HG03108 (cell line): Measurements from ENCODE around the gene TRIM7.
"Not testable (repeated sequence)": the region's sequence is repeated elsewhere in the genome, so short reads cannot be mapped to it uniquely, and the experiment has no call there.

Source experiments
- ATAC-seq: cut with Tn5 transposase; IDR thresholded peaks from one replicate; pipeline ENCODE4 v1.9.1; 2021; ENCODE audit warnings: moderate library complexity; ENCODE audit not compliant: unreplicated experiment

Gene TRIM7

DNA sequence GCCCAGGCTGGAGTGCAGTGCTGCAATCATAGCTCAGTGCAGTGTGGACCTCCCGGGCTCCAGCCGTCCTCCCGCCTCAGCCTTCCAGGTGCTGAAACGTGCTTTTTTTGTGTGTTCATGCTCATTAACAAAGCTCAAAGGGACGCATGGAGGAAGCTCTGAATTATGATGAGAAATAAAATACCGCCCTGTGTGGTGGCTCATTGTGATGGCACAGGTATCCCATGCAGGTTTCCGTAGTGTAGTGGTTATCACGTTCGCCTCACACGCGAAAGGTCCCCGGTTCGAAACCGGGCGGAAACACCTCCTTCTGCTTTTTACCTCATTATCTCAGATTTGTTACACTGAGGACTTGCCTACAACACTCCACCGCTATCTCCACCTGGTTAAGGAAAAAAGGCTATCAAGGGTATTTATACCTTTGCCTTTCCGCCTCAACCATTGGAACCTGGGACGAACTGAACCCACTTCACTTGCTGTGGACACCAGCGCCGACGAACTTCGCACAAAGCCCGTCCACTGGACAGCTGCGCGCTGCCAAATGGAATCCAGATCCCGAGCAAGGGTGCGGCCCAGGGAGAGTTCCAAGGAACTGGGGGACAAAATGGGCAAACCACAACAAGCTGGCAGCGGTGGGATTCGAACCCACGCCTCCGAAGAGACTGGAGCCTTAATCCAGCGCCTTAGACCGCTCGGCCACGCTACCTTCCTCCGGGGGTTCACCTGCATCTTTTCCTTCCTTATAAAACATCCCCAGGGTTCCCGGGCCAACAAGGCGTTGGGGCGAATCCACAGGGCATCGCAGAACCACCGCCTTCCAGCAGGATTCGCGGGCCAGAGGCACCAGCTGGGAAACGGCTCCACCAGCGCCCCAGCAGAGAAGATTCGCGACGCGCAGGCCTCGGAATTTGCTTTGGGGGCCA is 31.3 kb downstream of the TRIM7 start:
- ATAC-seq: peak; percentile 37

DNA sequence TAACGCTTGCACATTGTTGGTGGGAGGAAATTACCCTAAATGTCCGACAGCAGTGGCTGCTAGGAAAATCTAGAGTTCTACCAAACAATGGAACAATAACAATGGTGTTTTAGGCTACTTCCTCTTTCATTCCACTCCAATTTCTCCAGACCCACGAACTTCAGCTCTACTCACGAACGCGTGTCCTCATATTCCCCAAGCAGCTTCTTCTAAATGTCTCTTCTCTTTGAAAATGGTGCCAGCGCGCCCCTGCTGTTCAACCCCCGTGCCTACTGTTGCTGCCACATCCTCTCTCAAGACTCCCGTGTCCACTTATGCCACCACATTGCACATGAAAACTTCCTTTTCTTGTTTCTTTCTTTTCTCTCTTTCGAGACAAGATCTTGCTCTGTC is 32.0 kb downstream of the TRIM7 start:
- ATAC-seq: peak; percentile 43

DNA sequence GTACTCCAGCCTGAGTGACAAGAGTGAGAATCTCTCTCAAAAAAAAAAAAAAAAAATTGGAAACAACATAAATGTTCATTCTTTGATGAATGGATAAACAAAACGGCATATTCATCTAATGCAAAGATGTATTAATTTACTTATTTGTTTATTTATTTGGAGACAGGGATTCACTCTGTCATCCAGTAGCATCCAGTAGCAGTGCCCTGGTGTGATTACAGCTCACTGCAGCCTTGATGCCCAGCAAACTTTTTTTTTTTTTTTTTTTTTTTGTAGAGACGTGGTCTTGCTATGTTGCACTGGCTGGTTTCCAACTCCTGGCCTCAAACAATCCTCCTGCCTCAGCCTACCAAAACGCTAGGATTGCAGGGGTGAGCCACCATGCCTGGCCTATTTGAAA is 33.2 kb downstream of the TRIM7 start:
- ATAC-seq: no peak

DNA sequence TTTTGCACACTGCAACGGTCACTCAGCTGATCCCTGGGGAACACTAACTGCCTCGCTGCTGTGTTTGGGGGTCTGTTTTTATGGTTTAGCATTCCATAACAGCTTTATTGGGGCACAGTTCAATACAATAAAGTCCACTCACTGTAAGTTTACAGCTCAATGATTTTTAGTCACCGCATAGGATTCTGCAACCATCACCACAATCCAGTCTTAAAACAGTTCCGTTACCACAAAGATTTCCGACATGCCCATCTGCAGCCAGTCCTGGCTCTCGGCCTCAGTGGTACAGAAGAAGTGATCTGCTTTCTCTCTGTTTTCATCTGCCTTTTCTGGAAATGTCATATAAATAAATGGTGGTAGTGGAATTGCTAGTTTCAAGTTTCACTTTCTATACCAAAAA is 34.0 kb downstream of the TRIM7 start:
- no peak for ATAC-seq

DNA sequence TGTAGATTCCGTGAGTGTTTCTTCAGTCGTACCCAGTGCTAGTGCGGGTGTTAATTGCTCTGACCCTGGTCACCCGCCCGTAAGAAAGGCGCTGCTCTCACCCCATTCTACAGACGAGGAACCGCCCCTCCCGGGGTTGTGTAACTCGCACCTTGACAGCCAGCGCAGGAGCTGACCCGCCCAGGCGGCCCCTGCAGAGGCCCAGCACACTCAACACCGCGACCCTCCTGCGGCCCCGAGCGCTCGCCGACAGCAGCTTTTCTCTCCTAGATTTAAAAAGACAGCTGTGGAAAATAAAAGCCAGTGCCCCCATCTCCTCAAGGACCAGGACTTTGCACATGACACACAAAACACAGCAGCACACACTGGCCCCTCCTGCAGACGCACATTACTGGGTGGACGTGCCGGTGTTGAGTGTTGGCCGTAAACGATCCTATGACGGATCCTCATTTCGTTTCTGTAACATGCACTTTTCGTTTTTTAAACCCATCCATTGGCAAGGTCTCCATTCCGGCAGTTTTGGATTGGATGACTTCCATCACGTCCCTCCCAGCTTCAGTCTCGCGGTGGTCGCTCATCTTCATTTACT is 34.7 kb downstream of the TRIM7 start:
- no peak for ATAC-seq

DNA sequence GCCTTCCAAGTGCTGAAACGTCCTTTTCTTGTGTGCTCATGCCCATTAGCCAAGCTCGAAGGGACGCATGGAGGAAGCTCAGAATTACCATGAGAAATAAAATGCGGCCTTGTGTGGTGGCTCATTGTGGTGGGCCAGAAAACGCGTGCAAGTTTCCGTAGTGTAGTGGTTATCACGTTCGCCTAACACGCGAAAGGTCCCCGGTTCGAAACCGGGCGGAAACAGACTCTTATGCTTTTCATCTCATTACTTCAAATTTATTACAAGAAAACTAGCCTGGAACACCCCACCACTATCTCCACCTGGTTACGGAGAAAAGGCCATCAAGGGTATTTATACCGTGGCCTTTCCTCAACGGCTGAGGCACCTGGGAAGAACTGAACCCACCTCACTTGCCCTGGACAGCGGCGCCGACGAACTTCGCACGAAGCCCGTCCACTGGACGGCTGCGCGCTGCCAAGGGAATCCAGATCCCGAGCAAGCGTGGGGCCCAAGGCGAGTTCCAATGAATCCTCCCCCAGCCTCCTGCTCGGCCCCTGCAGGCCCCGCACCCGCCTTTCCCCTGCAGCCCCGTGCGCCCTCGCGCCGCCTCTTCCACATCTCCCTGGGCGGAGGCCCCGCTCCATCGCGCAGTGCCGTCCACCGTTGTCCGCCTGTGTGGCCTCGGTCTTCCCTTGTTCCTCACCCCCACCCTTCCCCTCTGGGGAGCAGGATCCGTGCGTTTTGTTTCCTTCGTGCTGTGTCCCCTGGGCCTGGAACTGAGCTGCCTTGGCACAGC is 35.3 kb downstream of the TRIM7 start:
- not testable (repeated sequence) for ATAC-seq

DNA sequence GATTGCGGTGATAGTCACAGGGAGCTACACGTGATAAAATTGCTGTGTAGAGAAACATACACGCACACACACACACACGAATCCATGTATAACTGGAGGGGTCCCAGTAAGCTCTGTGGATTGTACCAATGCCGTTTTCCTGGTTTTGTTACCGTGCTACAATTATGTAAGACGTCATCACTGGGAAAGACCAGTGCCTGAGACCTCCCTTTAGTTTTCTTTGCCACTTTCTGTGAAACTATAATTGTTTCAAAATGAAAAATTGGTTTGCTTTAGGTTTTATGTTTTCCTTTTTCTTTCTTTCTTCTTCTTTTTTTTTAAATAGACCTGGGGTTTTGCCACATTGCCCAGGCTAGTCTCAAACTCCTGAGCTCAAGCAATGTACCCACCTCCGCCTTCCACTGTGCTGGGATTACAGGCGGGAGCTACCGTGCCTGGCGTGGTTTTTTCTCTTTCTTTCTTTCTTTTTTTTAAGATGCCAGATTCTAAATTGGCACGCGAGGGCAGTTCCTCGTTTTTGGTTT is 36.3 kb downstream of the TRIM7 start:
- ATAC-seq: no peak

DNA sequence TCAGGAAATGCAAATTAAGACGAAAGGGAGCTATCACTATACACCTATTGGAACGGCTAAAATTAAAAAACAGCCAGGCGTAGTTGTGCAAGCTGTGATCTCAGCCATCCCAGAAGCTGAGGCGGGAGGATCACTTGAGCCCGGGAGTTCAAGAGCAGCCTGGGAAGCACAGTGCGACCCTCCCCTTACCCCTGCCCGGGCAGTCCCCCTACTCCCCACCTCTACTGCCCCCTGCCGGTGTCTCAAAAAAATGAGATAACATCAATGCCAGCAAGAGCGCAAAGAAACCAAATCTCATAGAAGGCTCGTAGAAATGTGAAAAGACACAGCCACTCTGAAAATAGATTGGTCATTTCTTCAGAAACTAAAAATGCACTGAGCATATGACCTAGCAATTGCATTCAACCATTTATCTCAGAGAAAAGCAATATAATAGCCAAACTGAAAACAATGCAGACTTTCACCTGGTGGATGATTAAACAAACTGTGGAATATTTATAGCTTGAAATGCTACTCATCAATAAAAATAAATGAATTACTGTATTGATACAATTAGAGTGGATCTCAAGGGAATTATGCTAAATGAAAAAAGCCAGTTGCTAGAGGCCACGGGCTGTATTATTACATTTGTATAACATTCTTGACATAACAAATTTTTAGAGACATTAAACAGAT is 37.0 kb downstream of the TRIM7 start:
- ATAC-seq: no peak

DNA sequence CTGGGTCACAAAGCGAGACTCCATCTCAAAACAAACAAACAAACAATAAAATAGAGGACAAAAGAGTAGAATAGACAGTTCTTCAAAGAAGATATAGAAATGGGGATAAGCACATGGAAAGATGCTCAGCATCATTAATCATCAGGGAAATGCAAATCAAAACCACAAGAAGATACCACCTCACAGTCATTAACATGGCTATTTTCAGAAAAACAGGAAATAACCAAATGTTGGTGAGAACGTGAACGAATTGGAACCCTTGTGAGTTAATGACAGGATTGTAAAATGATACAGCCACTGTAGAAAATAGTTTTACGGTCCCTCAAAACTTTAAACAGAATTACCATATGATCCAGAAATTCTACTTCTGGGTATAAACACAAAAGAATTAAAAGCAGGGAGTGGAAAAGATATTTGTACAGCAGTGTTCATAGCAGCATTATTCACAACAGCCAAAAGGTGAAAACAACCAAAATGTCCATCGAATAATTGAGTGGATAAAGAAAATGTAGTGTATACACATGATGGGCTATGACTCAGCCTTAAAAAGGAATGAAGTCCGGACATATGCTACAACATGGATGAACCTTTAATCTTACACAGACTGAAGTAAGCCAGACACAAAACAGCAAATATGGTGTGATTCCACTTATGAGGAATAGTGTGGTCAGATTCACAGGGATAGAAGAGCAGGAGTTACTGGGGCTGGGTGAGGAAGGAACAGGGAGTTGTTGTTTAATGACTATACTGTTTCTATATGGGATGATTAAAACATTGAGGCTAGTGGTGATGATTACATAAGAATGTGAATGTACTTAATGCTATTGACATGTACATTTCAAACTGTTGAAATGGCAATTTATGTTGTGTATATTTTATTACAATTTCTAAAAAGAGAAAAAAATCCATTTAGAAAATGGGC is 37.9 kb downstream of the TRIM7 start:
- no peak for ATAC-seq

DNA sequence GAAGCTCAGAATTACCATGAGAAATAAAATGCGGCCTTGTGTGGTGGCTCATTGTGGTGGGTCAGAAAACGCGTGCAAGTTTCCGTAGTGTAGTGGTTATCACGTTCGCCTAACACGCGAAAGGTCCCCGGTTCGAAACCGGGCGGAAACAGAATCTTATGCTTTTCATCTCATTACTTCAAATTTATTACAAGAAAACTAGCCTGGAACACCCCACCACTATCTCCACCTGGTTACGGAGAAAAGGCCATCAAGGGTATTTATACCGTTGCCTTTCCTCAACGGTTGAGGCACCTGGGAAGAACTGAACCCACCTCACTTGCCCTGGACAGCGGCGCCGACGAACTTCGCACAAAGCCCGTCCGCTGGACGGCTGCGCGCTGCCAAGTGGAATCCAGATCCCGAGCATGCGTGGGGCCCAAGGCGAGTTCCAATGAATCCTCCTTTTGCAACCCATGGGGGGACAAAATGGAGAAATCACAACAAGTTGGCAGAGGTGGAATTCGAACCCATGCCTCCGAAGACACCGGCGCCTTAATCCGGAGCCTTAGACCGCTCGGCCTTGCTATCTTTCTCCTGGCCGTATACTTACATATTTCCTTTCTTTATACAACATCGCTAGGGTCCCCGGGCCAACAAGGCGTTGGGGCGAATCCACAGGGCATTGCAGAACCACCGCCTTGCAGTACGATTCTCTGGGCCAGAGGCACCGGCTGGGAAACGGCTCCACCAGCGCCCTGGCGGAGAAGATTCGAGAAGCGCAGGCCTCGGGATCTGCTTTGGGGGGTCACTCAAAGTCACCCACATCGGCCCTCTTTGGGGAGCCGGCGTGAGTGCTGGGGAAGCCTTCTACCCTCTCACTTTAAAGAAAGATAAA is 40.7 kb downstream of the TRIM7 start:
- ATAC-seq: no peak

DNA sequence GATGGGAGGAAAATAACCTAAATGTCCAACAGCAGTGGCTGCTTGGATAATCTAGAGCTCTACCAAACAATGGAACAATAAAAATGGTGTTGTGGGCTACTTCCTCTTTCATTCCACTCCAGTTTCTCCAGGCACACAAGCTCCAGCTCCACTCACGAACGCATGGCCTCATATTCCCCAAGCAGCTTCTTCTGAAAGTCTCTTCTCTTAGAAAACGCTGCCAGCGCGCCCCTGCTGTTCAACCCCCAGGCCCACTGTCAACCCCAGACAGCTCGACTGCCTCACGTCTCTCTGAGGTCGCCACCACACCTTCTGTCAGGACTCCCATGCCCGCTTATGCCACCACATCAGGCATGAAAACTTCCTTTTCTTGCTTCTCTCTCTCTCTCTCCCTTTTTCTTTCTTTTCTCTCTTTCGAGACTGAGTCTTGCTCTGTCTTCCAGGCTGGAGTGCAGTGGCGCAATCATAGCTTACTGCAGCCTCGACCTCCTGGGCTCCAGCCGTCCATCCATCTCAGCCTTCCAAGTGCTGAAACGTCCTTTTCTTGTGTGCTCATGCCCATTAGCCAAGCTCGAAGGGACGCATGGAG is 41.4 kb downstream of the TRIM7 start:
- no peak for ATAC-seq

DNA sequence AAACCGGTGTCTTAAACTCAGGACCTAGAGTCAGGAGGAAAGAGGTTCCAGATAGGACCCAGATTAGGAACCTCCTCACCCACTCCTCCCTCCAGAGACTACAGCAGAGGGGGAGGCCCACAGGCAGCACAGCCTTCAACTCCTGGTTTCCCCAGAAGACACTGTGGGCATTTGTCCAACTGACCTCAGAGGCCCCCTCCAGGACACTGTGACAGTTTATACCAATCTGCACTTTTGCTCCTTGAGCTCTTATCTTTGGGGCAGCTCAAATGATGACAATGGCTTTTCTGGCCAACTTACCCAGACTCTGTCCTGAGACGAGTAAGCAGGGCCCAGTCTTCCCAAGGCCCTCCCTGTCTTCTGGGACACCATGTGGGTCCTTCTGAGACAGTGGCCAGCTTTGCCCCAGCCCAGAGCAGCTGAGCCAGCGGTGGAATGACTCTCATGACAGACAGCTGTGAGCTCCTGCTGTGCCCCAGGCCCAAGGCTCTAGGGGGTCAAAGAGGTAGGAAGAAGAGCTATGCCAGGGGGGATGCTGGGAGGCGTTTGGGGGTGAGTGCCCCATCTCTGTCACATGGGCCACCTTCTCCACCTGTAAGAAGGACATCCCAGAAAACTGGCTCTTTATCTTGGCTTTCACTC is 43.3 kb downstream of the TRIM7 start:
- ATAC-seq: no peak

DNA sequence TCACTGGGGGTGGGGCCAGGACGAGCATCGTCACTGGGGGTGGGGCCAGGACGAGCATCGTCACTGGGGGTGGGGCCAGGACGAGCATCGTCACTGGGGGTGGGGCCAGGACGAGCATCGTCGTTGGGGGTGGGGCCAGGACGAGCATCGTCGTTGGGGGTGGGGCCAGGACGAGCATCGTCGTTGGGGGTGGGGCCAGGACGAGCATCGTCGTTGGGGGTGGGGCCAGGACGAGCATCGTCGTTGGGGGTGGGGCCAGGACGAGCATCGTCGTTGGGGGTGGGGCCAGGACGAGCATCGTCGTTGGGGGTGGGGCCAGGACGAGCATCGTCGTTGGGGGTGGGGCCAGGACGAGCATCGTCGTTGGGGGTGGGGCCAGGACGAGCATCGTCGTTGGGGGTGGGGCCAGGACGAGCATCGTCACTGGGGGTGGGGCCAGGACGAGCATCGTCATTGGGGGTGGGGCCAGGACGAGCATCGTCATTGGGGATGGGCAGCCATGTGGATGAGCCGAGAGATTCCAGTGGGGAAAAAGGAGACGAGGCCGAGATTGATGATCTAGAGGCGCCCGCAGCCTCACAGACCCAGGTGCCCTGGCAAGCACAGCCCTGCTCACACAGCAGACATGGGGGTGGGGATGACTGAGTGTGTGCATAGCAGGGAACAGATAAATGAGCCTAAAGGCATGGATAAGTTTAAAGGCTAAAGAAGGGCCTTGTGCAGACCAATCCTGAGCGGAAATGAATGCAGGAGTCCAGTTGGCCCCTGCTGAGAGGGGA is 44.1 kb downstream of the TRIM7 start:
- ATAC-seq: not testable (repeated sequence)

DNA sequence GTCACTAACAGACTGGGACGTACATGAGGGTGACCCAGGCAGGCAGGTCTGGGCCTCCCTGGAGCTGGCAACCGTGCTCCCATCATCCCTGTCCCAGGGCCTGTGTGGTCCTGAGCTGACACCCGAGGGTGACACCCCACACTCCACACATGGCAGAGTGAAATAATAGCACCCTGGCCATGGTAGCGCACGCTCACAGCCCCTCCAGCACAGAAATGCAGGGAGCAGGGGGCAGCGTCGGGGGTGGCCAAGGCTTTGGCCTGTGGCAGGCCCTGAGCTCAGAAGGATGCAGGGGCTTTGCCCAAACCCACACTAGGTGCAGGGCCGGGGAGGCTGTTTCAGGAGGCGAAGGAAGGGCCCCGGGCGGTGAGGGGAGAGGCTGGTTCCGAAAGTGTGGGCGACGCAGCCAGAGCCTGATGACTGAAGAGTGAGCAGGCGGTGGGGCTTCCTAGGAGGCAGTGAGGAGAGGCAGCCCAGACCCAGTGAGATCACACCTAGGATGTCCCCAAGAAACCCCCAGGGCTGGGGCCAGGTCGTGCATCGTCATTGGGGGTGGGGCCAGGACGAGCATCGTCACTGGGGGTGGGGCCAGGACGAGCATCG is 44.7 kb downstream of the TRIM7 start:
- ATAC-seq: peak; percentile 45

DNA sequence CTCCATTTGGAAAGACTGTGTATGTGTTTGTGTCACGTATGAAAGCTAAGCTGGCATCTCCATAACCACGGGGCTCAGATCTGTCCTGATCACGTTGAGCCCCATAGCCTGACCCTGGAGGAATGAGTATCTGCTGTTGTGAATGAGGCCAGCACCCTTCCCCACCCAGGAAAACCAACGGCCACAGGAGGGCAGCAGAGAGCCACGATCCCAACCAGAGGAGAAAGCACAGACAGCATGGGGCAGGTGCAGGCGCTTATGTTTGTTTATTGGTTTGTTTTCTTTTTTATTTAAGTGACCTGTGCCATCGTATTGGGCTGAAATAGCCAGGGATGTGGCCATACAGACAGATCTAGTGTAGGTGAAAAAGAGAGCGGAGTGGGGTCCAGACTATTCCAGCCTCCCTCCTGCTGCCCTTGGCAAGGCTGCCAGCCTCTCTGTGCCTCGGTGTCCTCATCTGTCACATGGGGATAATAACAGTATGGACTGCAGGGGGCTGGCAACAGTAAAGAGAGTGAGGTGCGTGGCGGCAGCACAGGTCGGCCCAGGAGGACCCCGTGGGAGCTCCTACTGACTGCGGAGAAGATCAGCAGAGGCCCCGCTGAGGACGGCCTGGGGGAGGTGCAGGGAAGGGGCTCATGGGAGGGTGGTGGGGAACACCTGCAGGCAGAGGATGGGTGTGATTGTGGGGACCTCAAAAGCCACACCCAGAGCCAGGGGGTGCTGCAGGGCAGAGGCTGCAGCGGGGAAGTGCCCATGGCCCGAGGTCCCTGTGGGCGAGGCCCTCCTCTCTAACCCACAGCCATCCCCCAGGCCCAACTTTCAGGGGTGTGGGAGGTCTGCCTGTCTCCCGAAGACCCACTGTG is 45.5 kb downstream of the TRIM7 start:
- peak; percentile 73 for ATAC-seq

DNA sequence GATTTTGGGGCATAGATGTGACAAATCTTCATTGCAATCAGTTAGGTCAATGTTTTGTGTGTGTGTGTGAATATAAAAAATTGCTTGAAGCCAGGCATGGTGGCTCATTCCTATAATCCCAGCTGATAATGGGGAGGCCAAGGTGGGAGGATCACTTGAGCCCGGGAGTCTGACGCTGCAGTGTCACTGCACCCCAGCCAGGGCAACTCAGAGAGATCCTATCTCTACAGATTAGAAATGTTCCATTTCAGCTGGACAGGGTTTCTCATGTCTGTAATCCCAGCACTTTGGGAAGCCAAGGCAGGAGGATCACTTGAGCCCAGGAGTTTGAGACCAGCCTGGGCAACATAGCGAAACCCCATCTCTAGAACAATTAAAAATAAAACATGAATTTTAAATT is 46.1 kb downstream of the TRIM7 start:
- no peak for ATAC-seq
